GM23338 (cell line): ENCODE results near the gene CDH20. TPM values are rescaled to one million over a fixed set of nuclear protein-coding genes. Genes with fewer than 3 reads are reported as not detected.
A peak's percentile ranks its signal among the peaks of the same experiment; 100 is the strongest.

ENCODE experiments used
- ATAC-seq: fragments of 200-7000 bp; cut with Tn5 transposase; 3 replicates; pipeline ENCODE4 v1.9.1; 2020
- DNase-seq: peaks from one replicate; pipeline ENCODE4 v3.0.0-alpha.2; 2015; ENCODE audit warnings: low spot score
- H2AFZ ChIP-seq: fragments of 200-600 bp; sonication (generic); 2 replicates; pipeline ENCODE4 v1.8.0; 2016; ENCODE audit warnings: antibody characterized with exemption, mild to moderate bottlenecking, moderate library complexity
- H3F3A ChIP-seq: fragments of 200-600 bp; sonication (generic); replicated peaks from 2 replicates; pipeline ENCODE4 v1.8.0; 2017; ENCODE audit warnings: antibody characterized with exemption, mixed run types, low read depth
- H3K27ac ChIP-seq: fragments of 200-600 bp; sonication (generic); 2 replicates; pipeline ENCODE4 v1.6.1; 2016; ENCODE audit warnings: low read depth
- H3K27me3 ChIP-seq: fragments of 200-600 bp; sonication (generic); 2 replicates; pipeline ENCODE4 v1.8.0; 2016; ENCODE audit warnings: mild to moderate bottlenecking, mixed run types, moderate library complexity; ENCODE audit not compliant: insufficient read depth
- H3K36me3 ChIP-seq: fragments of 200-600 bp; sonication (generic); 2 replicates; pipeline ENCODE4 v1.8.0; 2016; ENCODE audit warnings: mild to moderate bottlenecking; ENCODE audit not compliant: insufficient read depth
- H3K4me1 ChIP-seq: fragments of 200-600 bp; sonication (generic); 2 replicates; pipeline ENCODE4 v1.8.0; 2016; ENCODE audit warnings: mild to moderate bottlenecking, moderate library complexity; ENCODE audit not compliant: insufficient read depth
- H3K4me2 ChIP-seq: fragments of 200-600 bp; sonication (generic); 2 replicates; pipeline ENCODE4 v1.7.1; 2017; ENCODE audit warnings: mixed run types
- H3K4me3 ChIP-seq: fragments of 200-600 bp; sonication (generic); 2 replicates; pipeline ENCODE4 v1.6.1; 2016; ENCODE audit warnings: mixed run types
- H3K79me2 ChIP-seq: fragments of 200-600 bp; sonication (generic); replicated peaks from 2 replicates; pipeline ENCODE4 v1.8.0; 2017; ENCODE audit warnings: mild to moderate bottlenecking; ENCODE audit not compliant: insufficient read depth
- H3K9me2 ChIP-seq: fragments of 200-600 bp; sonication (generic); 2 replicates; pipeline ENCODE4 v1.8.0; 2017; ENCODE audit not compliant: insufficient read depth
- H4K20me1 ChIP-seq: fragments of 200-600 bp; sonication (generic); replicated peaks from 2 replicates; pipeline ENCODE4 v1.8.0; 2017; ENCODE audit warnings: mild to moderate bottlenecking; ENCODE audit not compliant: insufficient read depth
- H3K27ac Mint-ChIP-seq: 2 replicates; pipeline ENCODE4 v1.8.0; 2020; ENCODE audit warnings: inconsistent platforms, mild to moderate bottlenecking, moderate library complexity, mixed read lengths
- H3K27me3 Mint-ChIP-seq: 3 replicates; pipeline ENCODE4 v1.8.0; 2022; ENCODE audit warnings: low read depth, mild to moderate bottlenecking, moderate library complexity, mixed read lengths, inconsistent platforms; ENCODE audit not compliant: insufficient read depth, poor library complexity
- H3K36me3 Mint-ChIP-seq: 3 replicates; pipeline ENCODE4 v1.8.0; 2021; ENCODE audit warnings: low read depth, mild to moderate bottlenecking, inconsistent platforms, moderate library complexity, mixed read lengths
- H3K4me1 Mint-ChIP-seq: 3 replicates; pipeline ENCODE4 v1.8.0; 2020; ENCODE audit warnings: mild to moderate bottlenecking, inconsistent platforms, mixed read lengths
- H3K4me3 Mint-ChIP-seq: 3 replicates; pipeline ENCODE4 v1.8.0; 2021; ENCODE audit warnings: moderate library complexity, mild to moderate bottlenecking, inconsistent platforms, mixed read lengths
- H3K9me3 Mint-ChIP-seq: 3 replicates; pipeline ENCODE4 v1.8.0; 2020; ENCODE audit warnings: moderate library complexity, mild to moderate bottlenecking, inconsistent platforms, mixed read lengths
- CREB1 ChIP-seq: fragments of 250-450 bp; sonication (Bioruptor Pico); IDR thresholded peaks from 2 replicates; pipeline ENCODE4 v1.5.0; 2020; ENCODE audit warnings: low read depth, mild to moderate bottlenecking, moderate library complexity
- JUNB ChIP-seq: IDR thresholded peaks from one replicate; pipeline ENCODE4 v1.6.1; 2016; ENCODE audit warnings: antibody characterized with exemption; ENCODE audit not compliant: unreplicated experiment
- NANOG ChIP-seq: IDR thresholded peaks from 2 replicates; pipeline ENCODE4 v1.6.1; 2016; ENCODE audit warnings: antibody characterized with exemption, borderline replicate concordance
- POLR2AphosphoS5 ChIP-seq: IDR thresholded peaks from 2 replicates; pipeline ENCODE4 v1.6.1; 2016; ENCODE audit warnings: antibody characterized with exemption, low read depth
- STAT1 ChIP-seq: IDR thresholded peaks from one replicate; pipeline ENCODE4 v1.6.1; 2016; ENCODE audit warnings: antibody characterized with exemption; ENCODE audit not compliant: unreplicated experiment
- ZNF114 ChIP-seq: fragments of 250-450 bp; sonication (Bioruptor Pico); IDR thresholded peaks from 2 replicates; pipeline ENCODE4 v1.5.0; 2020; ENCODE audit warnings: mild to moderate bottlenecking, moderate library complexity
- ZNF331 ChIP-seq: fragments of 250-450 bp; sonication (Bioruptor Pico); IDR thresholded peaks from 2 replicates; pipeline ENCODE4 v1.5.0; 2020; ENCODE audit warnings: low read depth, mild to moderate bottlenecking, moderate library complexity
- polyA plus RNA-seq: library from polyadenylated mRNA; unstranded; fragments of >200 nt; fragmentation: Nextera tagmentation; extraction: Ambion mirVana; gene quantifications from 2 replicates; pipeline ENCODE4 v1.2.1, GENCODE V29; 2016
- total RNA-seq: library from RNA; depleted of rRNA; stranded (reverse); fragments of >200 nt; shearing (Covaris generic); gene quantifications from 2 replicates; pipeline ENCODE4 v1.2.3, GENCODE V29; 2014
- TF ChIP-seq, protein P1 (sequence below): fragments of 250-450 bp; sonication (Bioruptor Pico); IDR thresholded peaks from 2 replicates; pipeline ENCODE4 v1.5.0; 2020; ENCODE audit warnings: mild to moderate bottlenecking, moderate library complexity
- TF ChIP-seq, protein P2 (sequence below), 2 experiments: fragments of 200-600 bp in 1 of 2; sonication (generic) in 1 of 2; conservative IDR thresholded peaks; 2 replicates each; pipeline versions ENCODE4 v1.5.1 to v1.6.1; 2016 to 2017; ENCODE audit warnings: antibody characterized with exemption in 2 of 2, low read depth in 2 of 2, mild to moderate bottlenecking in 2 of 2, moderate library complexity in 1 of 2
- TF ChIP-seq, protein P3 (sequence below): IDR thresholded peaks from one replicate; pipeline ENCODE4 v1.6.1; 2018; ENCODE audit warnings: antibody characterized with exemption; ENCODE audit not compliant: unreplicated experiment

The CDH20 gene
- total and polyA plus RNA-seq, 2 experiments from 2014 or later, result 1.0 TPM; not detected in 1

DNA sequence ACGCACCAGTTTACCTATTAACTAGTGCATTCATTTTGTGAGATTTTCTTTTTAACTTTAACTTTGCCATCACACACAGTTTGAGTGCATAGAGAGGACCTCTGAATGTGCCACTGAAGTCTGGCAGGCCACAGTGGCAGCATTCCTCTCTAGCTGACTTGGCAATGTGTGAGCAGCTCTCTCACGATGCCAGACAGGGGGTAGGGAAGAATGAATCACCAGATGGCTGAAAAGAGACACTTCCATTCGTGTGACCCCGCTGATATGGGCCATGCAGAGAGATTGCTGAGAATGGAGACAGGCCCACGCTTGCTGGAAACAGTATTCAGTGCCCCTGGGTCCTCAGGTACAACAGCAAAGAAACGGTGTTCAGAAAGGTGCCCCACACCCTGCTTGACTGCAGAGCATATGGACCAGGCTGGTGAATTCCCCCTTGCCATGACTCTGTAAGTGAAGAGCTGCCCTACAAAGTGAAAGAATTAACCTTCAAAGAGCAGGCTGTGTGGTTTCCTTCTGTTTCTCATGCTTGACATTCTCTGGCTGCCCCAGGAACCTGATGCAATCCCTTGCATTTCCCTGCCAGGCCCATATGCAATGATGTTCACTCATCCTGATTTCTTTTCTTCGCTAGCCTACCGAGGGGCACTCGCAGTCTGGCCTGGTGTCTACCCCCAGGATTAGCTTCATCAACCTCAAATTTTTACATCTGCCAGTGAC lies 236.1 kb downstream of the CDH20 start:
- H3K27ac Mint-ChIP-seq, result no peak overlapping the region
- Histone ChIP-seq H3K4me2 (no peak overlapping the region), H2AFZ (peak overlapping the region; percentile 76; the same call in 1 of the 2 replicates)

DNA sequence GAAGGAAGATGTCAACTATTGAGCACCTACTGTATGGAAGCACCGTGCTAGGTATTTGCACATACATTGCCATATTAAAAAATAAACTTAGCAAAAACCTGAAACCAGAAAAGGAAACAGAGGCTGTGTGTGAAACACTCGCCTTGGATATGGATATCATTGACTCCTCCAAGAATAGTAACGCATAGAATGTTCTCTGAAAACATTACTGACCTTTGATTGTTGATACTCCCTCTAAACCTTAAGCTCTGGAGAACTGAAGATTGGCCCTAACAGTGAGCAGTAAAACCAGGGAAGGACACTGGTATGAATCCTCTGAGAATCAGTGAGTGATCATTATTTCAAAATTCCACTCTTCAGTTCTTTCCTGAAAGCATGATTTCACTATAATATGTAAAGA lies 236.8 kb downstream of the CDH20 start:
- Mint-ChIP-seq H3K4me3 (no peak overlapping the region), H3K27ac (no peak overlapping the region), H3K27me3 (no peaks in the 10 kb centered on the region), H3K4me1 (0 out of 3 replicates have a peak, but pooled peaks cover 3% of the 10 kb centered on the region), H3K36me3 (peaks cover 3% of the 10 kb centered on the region; the same call in 2 of the 3 replicates), H3K9me3 (peaks cover 16% of the 10 kb centered on the region; the same call in 2 of the 3 replicates)
- H3K79me2 ChIP-seq, result no peaks in the 10 kb centered on the region
- H3K36me3 ChIP-seq, result no peaks in the 10 kb centered on the region
- no peaks in the 10 kb centered on the region for H3F3A ChIP-seq
- no peaks in the 10 kb centered on the region for H3K27me3 ChIP-seq
- H3K9me2 ChIP-seq, result 0 out of 2 replicates have a peak, but pooled peaks cover 6% of the 10 kb centered on the region
- H3K4me2 ChIP-seq, result no peak overlapping the region
- H3K4me3 ChIP-seq, result no peak overlapping the region
- H3K27ac ChIP-seq, result no peak overlapping the region
- H3K4me1 ChIP-seq, result 0 out of 2 replicates have a peak, but pooled peaks cover 2% of the 10 kb centered on the region
- DNase-seq, result no peak
- no peak for ATAC-seq
- H2AFZ ChIP-seq, result no peak overlapping the region
- no peaks in the 10 kb centered on the region for H4K20me1 ChIP-seq
- TF ChIP-seq, protein P1, sequence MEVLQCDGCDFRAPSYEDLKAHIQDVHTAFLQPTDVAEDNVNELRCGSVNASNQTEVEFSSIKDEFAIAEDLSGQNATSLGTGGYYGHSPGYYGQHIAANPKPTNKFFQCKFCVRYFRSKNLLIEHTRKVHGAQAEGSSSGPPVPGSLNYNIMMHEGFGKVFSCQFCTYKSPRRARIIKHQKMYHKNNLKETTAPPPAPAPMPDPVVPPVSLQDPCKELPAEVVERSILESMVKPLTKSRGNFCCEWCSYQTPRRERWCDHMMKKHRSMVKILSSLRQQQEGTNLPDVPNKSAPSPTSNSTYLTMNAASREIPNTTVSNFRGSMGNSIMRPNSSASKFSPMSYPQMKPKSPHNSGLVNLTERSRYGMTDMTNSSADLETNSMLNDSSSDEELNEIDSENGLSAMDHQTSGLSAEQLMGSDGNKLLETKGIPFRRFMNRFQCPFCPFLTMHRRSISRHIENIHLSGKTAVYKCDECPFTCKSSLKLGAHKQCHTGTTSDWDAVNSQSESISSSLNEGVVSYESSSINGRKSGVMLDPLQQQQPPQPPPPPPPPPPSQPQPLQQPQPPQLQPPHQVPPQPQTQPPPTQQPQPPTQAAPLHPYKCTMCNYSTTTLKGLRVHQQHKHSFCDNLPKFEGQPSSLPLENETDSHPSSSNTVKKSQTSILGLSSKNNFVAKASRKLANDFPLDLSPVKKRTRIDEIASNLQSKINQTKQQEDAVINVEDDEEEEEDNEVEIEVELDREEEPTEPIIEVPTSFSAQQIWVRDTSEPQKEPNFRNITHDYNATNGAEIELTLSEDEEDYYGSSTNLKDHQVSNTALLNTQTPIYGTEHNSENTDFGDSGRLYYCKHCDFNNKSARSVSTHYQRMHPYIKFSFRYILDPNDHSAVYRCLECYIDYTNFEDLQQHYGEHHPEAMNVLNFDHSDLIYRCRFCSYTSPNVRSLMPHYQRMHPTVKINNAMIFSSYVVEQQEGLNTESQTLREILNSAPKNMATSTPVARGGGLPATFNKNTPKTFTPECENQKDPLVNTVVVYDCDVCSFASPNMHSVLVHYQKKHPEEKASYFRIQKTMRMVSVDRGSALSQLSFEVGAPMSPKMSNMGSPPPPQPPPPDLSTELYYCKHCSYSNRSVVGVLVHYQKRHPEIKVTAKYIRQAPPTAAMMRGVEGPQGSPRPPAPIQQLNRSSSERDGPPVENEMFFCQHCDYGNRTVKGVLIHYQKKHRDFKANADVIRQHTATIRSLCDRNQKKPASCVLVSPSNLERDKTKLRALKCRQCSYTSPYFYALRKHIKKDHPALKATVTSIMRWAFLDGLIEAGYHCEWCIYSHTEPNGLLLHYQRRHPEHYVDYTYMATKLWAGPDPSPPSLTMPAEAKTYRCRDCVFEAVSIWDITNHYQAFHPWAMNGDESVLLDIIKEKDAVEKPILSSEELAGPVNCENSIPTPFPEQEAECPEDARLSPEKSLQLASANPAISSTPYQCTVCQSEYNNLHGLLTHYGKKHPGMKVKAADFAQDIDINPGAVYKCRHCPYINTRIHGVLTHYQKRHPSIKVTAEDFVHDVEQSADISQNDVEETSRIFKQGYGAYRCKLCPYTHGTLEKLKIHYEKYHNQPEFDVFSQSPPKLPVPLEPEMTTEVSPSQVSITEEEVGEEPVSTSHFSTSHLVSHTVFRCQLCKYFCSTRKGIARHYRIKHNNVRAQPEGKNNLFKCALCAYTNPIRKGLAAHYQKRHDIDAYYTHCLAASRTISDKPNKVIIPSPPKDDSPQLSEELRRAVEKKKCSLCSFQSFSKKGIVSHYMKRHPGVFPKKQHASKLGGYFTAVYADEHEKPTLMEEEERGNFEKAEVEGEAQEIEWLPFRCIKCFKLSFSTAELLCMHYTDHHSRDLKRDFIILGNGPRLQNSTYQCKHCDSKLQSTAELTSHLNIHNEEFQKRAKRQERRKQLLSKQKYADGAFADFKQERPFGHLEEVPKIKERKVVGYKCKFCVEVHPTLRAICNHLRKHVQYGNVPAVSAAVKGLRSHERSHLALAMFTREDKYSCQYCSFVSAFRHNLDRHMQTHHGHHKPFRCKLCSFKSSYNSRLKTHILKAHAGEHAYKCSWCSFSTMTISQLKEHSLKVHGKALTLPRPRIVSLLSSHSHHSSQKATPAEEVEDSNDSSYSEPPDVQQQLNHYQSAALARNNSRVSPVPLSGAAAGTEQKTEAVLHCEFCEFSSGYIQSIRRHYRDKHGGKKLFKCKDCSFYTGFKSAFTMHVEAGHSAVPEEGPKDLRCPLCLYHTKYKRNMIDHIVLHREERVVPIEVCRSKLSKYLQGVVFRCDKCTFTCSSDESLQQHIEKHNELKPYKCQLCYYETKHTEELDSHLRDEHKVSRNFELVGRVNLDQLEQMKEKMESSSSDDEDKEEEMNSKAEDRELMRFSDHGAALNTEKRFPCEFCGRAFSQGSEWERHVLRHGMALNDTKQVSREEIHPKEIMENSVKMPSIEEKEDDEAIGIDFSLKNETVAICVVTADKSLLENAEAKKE (CRISPR knock-in tag), result no peak
- TF ChIP-seq ZNF331 (CRISPR knock-in tag) (no peak), NANOG (no peak), JUNB (no peak)
- TF ChIP-seq, protein P2, sequence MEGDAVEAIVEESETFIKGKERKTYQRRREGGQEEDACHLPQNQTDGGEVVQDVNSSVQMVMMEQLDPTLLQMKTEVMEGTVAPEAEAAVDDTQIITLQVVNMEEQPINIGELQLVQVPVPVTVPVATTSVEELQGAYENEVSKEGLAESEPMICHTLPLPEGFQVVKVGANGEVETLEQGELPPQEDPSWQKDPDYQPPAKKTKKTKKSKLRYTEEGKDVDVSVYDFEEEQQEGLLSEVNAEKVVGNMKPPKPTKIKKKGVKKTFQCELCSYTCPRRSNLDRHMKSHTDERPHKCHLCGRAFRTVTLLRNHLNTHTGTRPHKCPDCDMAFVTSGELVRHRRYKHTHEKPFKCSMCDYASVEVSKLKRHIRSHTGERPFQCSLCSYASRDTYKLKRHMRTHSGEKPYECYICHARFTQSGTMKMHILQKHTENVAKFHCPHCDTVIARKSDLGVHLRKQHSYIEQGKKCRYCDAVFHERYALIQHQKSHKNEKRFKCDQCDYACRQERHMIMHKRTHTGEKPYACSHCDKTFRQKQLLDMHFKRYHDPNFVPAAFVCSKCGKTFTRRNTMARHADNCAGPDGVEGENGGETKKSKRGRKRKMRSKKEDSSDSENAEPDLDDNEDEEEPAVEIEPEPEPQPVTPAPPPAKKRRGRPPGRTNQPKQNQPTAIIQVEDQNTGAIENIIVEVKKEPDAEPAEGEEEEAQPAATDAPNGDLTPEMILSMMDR (conservative IDR thresholded peaks at IDR 0.05; ENCODE audit: low read depth in 2 of 2), result no peak
- TF ChIP-seq, protein P3, sequence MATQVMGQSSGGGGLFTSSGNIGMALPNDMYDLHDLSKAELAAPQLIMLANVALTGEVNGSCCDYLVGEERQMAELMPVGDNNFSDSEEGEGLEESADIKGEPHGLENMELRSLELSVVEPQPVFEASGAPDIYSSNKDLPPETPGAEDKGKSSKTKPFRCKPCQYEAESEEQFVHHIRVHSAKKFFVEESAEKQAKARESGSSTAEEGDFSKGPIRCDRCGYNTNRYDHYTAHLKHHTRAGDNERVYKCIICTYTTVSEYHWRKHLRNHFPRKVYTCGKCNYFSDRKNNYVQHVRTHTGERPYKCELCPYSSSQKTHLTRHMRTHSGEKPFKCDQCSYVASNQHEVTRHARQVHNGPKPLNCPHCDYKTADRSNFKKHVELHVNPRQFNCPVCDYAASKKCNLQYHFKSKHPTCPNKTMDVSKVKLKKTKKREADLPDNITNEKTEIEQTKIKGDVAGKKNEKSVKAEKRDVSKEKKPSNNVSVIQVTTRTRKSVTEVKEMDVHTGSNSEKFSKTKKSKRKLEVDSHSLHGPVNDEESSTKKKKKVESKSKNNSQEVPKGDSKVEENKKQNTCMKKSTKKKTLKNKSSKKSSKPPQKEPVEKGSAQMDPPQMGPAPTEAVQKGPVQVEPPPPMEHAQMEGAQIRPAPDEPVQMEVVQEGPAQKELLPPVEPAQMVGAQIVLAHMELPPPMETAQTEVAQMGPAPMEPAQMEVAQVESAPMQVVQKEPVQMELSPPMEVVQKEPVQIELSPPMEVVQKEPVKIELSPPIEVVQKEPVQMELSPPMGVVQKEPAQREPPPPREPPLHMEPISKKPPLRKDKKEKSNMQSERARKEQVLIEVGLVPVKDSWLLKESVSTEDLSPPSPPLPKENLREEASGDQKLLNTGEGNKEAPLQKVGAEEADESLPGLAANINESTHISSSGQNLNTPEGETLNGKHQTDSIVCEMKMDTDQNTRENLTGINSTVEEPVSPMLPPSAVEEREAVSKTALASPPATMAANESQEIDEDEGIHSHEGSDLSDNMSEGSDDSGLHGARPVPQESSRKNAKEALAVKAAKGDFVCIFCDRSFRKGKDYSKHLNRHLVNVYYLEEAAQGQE, result no peak

More for the DNA sequence above, 236.1 kb downstream of the CDH20 start:
- 0 out of 2 replicates have a peak, but pooled peaks cover 6% of the 10 kb centered on the region for H3K9me2 ChIP-seq
- no peaks in the 10 kb centered on the region for H3K27me3 Mint-ChIP-seq
- H3K4me3 ChIP-seq, result no peak overlapping the region
- no peak overlapping the region for H3K4me3 Mint-ChIP-seq
- H3F3A ChIP-seq, result no peaks in the 10 kb centered on the region
- no peaks in the 10 kb centered on the region for H3K36me3 ChIP-seq
- no peaks in the 10 kb centered on the region for H3K79me2 ChIP-seq
- no peak overlapping the region for H3K27ac ChIP-seq
- no peak for ATAC-seq
- H3K4me1 ChIP-seq, result no peaks in the 10 kb centered on the region
- peaks cover 16% of the 10 kb centered on the region; the same call in 2 of the 3 replicates for H3K9me3 Mint-ChIP-seq
- 0 out of 3 replicates have a peak, but pooled peaks cover 3% of the 10 kb centered on the region for H3K4me1 Mint-ChIP-seq
- TF ChIP-seq JUNB (no peak), STAT1 (no peak), POLR2AphosphoS5 (no peak), ZNF114 (CRISPR knock-in tag) (no peak), CREB1 (CRISPR knock-in tag) (no peak)
- H4K20me1 ChIP-seq, result no peaks in the 10 kb centered on the region
- no peaks in the 10 kb centered on the region for H3K27me3 ChIP-seq
- H3K36me3 Mint-ChIP-seq, result peaks cover 3% of the 10 kb centered on the region; the same call in 2 of the 3 replicates
- DNase-seq, result peak; percentile 43
